Osteoblast (primary cell): ENCODE measurements around the gene PITPNC1. TPM values are rescaled to one million over a fixed set of nuclear protein-coding genes. Genes with fewer than 3 reads are reported as not detected.

Experiments used
- DNase-seq: peaks from one replicate; pipeline ENCODE4 v3.0.0; 2011; ENCODE audit warnings: low spot score, mixed read lengths; ENCODE audit not compliant: insufficient read length; ENCODE audit errors: missing footprints
- H2AFZ ChIP-seq: 2 replicates; pipeline ENCODE4 v1.6.0; 2011; ENCODE audit warnings: mild to moderate bottlenecking, low read length
- H3K27ac ChIP-seq: 2 replicates; pipeline ENCODE4 v1.5.1; 2011; ENCODE audit warnings: mild to moderate bottlenecking, low read depth, low read length, moderate library complexity
- H3K27me3 ChIP-seq: 2 replicates; pipeline ENCODE4 v1.6.0; 2012; ENCODE audit warnings: mild to moderate bottlenecking, control low read depth, inconsistent platforms, low read length, moderate library complexity; ENCODE audit not compliant: insufficient read depth
- H3K36me3 ChIP-seq: 2 replicates; pipeline ENCODE4 v1.5.1; 2011; ENCODE audit warnings: mild to moderate bottlenecking, low read length, control low read depth, moderate library complexity; ENCODE audit not compliant: insufficient read depth
- H3K4me1 ChIP-seq: 2 replicates; pipeline ENCODE4 v1.5.1; 2011; ENCODE audit warnings: mild to moderate bottlenecking, low read length, control low read depth, moderate library complexity; ENCODE audit not compliant: insufficient read depth
- H3K4me2 ChIP-seq: 2 replicates; pipeline ENCODE4 v1.6.0; 2011; ENCODE audit warnings: mild to moderate bottlenecking, low read length; ENCODE audit not compliant: insufficient read depth
- H3K4me3 ChIP-seq: fragments of 200-600 bp; sonication (generic); 3 replicates; pipeline ENCODE4 v1.5.1; 2012; ENCODE audit warnings: mild to moderate bottlenecking, low read length, inconsistent platforms; ENCODE audit not compliant: insufficient read depth
- H3K79me2 ChIP-seq: 2 replicates; pipeline ENCODE4 v1.6.0; 2012; ENCODE audit warnings: mild to moderate bottlenecking, low read length, control low read depth, inconsistent platforms; ENCODE audit not compliant: insufficient read depth
- H3K9me3 ChIP-seq: 2 replicates; pipeline ENCODE4 v1.5.1; 2011; ENCODE audit warnings: low read depth, low read length, control low read depth
- H4K20me1 ChIP-seq: 2 replicates; pipeline ENCODE4 v1.6.0; 2012; ENCODE audit warnings: mild to moderate bottlenecking, low read length, control low read depth; ENCODE audit not compliant: insufficient read depth
- total RNA-seq: library from RNA; depleted of rRNA; stranded (reverse); fragments of >200 nt; gene quantifications from 2 replicates; pipeline ENCODE4 v1.2.3, GENCODE V29; 2012
- TF ChIP-seq, protein P1 (sequence below): IDR thresholded peaks from 2 replicates; pipeline ENCODE4 v1.5.1; 2011; ENCODE audit warnings: mild to moderate bottlenecking, low read depth, low read length, moderate library complexity; ENCODE audit errors: extremely low read depth

The PITPNC1 gene
- total RNA-seq, 1 donor, result 6.2 TPM

DNA sequence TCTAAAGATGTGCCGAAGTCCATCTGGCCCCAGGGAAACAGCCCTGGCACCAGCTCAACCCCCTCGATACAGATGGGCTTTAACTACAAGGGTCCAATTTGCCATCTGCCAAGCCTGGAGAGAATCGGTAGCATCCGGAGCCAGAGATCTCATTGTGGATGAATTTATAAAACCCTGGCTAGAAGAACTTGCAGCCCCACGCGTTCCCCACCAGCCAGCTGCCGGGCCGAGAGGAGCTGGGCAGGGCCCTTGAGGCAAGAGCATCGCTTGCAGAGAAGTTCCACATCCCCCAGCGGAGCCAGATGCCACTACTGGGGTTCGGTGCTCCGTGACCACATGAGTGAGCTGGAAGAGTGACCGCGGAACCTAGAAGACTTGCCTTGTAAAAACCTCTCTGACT lies 275.4 kb downstream of the PITPNC1 start:
- no peak overlapping the region for H3K4me3 ChIP-seq
- H3K9me3 ChIP-seq, result no peaks in the 10 kb centered on the region
- no peaks in the 10 kb centered on the region for H3K36me3 ChIP-seq
- peaks cover 16% of the 10 kb centered on the region for H3K4me1 ChIP-seq
- no peak overlapping the region for H2AFZ ChIP-seq
- no peaks in the 10 kb centered on the region for H4K20me1 ChIP-seq
- TF ChIP-seq, protein P1, sequence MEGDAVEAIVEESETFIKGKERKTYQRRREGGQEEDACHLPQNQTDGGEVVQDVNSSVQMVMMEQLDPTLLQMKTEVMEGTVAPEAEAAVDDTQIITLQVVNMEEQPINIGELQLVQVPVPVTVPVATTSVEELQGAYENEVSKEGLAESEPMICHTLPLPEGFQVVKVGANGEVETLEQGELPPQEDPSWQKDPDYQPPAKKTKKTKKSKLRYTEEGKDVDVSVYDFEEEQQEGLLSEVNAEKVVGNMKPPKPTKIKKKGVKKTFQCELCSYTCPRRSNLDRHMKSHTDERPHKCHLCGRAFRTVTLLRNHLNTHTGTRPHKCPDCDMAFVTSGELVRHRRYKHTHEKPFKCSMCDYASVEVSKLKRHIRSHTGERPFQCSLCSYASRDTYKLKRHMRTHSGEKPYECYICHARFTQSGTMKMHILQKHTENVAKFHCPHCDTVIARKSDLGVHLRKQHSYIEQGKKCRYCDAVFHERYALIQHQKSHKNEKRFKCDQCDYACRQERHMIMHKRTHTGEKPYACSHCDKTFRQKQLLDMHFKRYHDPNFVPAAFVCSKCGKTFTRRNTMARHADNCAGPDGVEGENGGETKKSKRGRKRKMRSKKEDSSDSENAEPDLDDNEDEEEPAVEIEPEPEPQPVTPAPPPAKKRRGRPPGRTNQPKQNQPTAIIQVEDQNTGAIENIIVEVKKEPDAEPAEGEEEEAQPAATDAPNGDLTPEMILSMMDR, result no peak
- no peaks in the 10 kb centered on the region for H3K79me2 ChIP-seq
- H3K27me3 ChIP-seq, result no peaks in the 10 kb centered on the region
- DNase-seq, result no peak
- H3K27ac ChIP-seq, result no peak overlapping the region
- H3K4me2 ChIP-seq, result no peak overlapping the region

DNA sequence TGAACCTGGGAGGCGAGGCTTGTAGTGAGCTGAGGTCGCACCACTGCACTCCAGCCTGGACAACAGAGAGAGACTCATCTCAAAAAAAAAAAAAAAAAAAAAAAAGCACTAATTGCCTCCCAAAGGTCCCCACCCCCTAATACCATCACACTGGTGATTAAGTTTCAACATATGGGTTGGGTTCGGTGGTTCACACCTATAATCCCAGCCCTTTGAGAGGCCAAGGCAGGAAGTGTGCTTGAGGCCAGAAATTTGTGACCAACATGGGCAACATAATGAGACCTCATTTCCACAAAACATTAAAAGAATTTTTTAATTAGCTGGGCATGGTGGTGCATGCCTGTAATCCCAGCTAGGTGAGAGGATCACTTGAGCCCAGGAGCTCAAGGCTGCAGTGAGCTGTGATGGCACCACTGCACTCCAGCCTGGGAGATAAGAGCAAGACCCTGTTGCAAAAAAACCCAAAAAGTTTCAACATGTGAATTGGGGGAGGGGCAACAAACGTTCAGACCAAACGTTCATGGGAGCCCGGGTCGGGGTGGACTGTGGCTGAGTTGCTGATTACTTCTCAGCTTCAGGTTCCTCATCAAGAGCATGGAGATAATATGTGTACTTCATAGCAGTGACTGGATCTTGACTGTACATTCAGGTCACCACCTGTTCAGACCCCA lies 278.5 kb downstream of the PITPNC1 start:
- Histone ChIP-seq H3K4me2 (no peak overlapping the region), H3K79me2 (no peaks in the 10 kb centered on the region), H4K20me1 (no peaks in the 10 kb centered on the region), H3K4me1 (peaks cover 10% of the 10 kb centered on the region), H3K27ac (no peak overlapping the region), H2AFZ (no peak overlapping the region), H3K9me3 (no peaks in the 10 kb centered on the region), H3K4me3 (no peak overlapping the region), H3K27me3 (no peaks in the 10 kb centered on the region), H3K36me3 (no peaks in the 10 kb centered on the region)
- no peak for DNase-seq
- TF ChIP-seq, protein P1, result no peak

DNA sequence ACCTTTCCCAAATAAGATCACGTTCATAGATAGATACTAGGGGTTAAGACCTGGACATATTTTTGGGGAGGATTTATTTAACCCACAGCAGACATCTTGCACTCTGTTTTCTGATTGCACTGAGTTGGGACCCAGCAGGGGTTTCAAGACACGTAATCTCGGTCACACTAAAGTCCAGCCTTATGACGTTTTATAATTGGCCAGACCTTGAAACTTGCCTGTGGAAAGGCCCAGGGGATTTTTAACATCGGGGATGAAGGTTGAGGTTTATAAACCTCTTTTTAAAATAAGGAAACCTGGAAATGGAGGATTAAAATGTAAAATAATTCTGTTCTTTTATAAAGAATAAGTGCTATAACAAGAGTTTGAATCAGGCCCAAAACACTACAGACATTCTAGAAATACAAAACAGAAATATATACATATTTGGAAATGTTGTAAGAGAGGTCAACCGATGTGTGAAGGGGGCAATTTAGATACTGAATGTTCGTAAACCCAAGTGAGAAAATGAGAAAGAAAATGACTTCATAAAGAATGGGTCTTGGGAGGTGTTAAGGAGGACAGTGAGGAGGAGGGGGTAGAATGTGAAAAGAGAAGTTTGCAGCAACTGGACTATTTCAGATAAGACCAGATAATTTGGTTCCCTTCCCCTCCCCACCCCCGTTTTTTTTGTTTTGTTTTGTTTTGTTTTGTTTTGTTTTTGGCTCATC lies 279.6 kb downstream of the PITPNC1 start:
- H3K36me3 ChIP-seq, result no peaks in the 10 kb centered on the region
- H2AFZ ChIP-seq, result no peak overlapping the region
- DNase-seq, result no peak
- no peaks in the 10 kb centered on the region for H3K9me3 ChIP-seq
- no peaks in the 10 kb centered on the region for H3K4me1 ChIP-seq
- no peaks in the 10 kb centered on the region for H3K27me3 ChIP-seq
- H3K4me2 ChIP-seq, result no peak overlapping the region
- TF ChIP-seq, protein P1, result no peak
- no peaks in the 10 kb centered on the region for H3K79me2 ChIP-seq
- H4K20me1 ChIP-seq, result no peaks in the 10 kb centered on the region
- H3K4me3 ChIP-seq, result no peak overlapping the region
- H3K27ac ChIP-seq, result no peak overlapping the region

DNA sequence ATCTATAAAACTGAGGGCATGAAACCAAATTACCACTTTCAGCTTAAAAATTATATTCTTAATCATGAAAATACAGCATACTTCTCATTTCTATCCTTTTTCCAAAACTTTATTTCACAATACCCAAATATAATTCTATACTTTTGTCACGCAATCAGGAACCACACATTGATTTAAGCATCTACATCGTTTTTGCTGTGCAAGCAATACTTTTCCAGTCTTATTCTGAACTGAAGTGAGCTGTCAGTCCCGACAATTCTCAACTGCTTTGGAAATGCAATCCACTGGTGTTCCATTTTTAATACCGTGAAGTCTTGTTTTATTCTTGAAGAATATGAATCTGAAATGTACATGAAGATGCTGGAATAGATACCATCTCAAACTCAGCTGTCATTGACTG lies 280.5 kb downstream of the PITPNC1 start:
- H3K79me2 ChIP-seq, result no peaks in the 10 kb centered on the region
- no peak overlapping the region for H3K4me3 ChIP-seq
- no peak overlapping the region for H2AFZ ChIP-seq
- TF ChIP-seq, protein P1, result no peak
- no peak for DNase-seq
- H3K36me3 ChIP-seq, result no peaks in the 10 kb centered on the region
- no peak overlapping the region for H3K27ac ChIP-seq
- H3K4me2 ChIP-seq, result no peak overlapping the region
- no peaks in the 10 kb centered on the region for H3K27me3 ChIP-seq
- no peaks in the 10 kb centered on the region for H4K20me1 ChIP-seq
- no peaks in the 10 kb centered on the region for H3K9me3 ChIP-seq
- no peaks in the 10 kb centered on the region for H3K4me1 ChIP-seq
